SIG-M5 treated with dmso at 0.1 percent for 504 hours (cell line): ENCODE results near the gene CKAP2L.

Source experiments
- DNase-seq: peaks from one replicate; lab custom pipeline; 2025; ENCODE audit not compliant: unreplicated experiment; lab: John Stamatoyannopoulos, UW

Gene CKAP2L

DNA sequence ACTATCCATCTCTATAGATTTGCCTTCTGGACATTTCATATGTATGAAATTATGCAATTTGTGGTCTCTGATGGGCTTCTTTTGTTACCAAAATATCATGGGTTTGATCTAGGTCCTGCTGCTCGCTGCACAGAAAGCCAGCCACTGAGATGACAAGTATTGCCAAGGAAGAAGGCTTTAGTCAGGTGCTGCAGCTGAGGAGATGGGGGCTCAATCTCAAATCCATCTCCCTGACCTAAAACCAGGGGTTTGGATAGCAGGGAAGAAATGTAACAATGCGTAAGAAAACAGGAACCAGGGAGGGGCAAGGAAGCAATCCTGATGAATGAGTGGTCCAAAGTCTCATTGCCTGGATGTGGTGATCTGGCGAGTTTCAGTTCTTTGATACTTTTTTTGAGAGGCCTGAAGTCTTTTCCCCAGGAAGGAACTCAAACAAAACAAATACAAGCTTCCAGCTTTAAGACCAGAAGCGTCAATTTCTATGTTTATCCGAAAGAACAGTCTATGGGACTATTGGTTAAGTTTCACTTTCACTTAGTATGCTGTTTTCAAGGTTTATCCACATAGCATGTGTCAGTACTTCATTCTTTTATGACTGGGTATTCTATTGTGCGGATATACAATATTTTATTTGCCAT lies 3.4 kb upstream of the CKAP2L start:
- no peak for DNase-seq

GRCh38 chr2:112765251-112765650 lies 842 bp upstream of the CKAP2L start:
- no peak for DNase-seq

- no peak for DNase-seq
Observed at GRCh38 chr2:112762276-112762675, 2.1 kb downstream of the CKAP2L start.

DNA sequence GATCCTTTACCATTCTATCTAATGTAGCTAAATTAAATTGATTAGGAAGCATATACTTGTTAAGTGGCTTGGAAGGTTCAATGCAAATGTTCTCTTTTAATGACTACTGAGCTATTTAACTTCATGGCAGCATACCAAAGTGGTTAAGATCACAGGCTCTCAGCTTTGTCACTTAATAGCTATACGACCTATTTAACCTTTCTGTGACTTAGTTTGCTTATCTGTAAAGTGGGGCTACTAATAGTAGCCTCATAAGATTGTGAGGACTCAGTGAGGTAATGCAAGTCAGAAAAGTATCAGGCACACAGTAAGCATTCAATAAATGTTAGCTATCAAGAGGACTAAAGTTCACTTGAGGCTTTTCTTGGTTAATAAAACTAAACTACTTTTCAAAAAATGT lies 4.3 kb downstream of the CKAP2L start:
- no peak for DNase-seq

DNA sequence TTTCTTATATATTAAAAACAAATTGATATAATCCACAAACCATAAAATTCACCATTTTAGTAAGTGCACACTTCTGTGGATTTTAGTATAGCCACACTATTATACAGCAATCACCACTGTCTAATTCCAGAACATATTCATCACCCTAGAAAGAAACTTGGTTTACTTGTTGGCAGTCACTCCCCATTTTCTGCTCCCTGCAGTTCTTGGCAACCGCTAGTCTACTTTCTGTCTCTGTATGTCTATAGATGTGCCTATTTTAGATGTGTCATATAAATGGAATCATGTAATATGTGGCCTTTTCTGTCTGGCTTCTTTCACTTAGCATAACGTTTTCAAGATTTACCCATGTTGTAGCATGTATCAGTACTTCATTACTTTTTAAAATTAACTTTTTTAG lies 5.7 kb downstream of the CKAP2L start:
- DNase-seq: no peak

DNA sequence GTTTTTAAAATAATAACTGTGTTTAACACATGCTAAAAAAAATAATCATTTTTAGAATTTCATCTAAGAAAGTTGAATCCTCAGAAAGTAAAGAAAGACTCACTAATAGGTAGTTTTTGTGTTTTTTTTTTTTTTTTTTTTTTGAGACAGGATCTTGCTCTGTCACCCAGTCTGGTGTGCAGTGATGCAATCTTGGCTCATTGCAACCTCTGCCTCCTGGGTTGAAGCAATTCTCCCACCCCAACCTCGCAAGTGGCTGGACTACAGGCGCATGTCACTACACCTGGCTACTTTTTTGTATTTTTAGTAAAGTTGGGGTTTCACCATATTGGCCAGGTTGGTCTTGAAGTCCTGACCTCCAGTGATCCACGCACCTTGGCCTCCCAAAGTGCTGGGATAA lies 7.1 kb downstream of the CKAP2L start:
- no peak for DNase-seq

- no peak for DNase-seq
Observed at GRCh38 chr2:112756207-112756606, 8.2 kb downstream of the CKAP2L start.

DNA sequence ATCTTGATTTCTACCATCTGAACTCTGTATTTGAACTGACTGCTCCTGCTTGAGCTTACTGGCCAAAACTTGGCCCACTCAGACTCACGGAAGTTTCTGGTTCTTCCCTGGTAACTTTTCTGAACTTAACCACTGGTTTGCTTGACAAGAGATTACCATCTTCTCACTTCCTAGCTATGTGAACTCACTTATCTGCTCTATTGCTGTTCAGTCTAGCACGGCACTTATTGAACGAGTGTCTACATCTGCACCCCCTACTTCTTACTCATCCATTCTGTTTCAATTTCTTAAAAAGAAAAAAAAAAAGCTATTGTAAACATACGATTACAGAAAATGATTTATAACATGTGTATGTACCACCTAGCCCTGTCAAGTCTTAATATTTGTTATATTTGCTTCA lies 9.0 kb downstream of the CKAP2L start:
- no peak for DNase-seq

DNA sequence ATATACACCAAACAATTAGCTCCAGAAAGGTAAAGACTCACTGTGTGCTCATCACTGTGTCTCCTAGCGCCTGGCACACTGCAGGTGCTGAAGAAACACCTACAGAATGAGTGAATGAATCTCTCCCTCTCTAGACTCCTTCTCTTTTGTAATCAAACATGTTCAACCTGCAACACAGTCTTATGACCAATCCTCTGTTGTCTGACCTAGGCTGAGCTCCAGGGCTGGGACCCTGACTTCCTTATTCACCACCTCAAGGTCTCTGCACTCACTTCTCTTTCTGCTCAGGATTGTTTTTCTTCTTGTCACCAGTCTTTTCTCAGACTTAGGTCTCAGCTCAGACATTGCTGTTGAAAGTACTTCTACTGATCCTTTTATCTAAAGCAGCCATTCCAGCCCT lies 9.8 kb downstream of the CKAP2L start:
- DNase-seq: peak; percentile 16

DNA sequence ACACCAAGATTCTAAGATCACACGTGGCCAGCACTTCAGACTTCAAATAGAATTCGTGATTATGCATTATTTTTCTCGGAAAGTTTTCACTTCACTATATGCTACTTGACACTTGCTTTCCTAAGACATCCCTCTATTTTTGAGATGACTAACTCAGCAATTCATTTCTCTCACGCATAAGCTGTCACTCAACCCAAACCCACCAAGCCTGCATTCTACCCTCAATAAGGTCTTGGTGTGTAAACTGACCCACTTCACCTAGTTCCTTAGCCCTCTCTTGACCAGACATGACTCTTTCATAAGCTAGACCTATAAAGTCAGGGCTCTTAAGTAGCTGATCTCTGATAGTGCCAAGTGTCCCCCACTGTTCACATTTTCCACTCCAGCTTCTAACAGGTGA lies 11.7 kb downstream of the CKAP2L start:
- no peak for DNase-seq

DNA sequence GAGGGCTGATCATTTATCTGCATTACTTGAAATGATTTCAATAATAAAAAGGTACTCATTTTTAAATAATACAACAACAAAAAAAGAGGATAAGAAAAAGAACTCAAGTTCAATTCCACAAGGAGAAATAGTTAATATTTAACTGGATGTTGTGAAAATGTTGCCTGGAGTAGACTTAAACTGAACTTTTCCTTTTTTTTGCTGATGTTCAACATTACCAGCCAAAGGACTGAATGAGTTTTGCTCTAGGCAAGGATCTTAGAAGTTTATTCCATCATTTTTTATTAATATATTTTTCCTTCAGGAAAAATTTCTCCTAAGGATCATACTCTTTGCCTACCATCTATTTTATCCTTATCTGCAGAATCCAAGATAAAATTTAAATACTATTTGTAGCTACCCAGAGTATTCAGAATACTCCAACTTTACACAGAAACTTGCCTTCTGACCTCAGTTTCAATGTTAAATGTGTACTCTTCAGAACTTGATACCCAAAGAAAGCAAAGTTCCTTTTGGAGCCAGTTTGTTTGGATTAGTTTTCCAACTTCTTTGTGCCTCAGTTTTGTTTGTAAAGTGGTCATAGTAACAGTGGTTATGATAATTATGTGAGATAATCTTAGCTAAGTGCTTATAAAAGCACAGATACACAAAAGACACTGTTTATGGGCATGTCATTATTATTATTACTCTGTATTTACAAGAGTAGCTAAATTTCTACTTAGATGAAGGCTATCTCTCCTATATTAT lies 12.8 kb downstream of the CKAP2L start:
- DNase-seq: no peak

DNA sequence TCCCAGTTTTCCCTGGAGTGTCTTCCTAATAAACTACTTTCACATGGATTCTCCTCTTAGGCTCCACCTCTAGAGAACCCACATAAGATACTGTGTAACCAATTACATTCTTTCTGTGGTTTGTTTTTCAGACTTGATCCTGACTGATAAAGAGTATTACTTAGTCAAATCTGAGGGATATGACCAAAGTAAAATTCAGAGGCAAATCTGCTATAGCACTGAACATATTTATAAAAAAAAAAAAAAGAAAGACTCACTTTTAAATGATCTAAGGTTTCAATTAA lies 13.9 kb downstream of the CKAP2L start:
- DNase-seq: no peak

DNA sequence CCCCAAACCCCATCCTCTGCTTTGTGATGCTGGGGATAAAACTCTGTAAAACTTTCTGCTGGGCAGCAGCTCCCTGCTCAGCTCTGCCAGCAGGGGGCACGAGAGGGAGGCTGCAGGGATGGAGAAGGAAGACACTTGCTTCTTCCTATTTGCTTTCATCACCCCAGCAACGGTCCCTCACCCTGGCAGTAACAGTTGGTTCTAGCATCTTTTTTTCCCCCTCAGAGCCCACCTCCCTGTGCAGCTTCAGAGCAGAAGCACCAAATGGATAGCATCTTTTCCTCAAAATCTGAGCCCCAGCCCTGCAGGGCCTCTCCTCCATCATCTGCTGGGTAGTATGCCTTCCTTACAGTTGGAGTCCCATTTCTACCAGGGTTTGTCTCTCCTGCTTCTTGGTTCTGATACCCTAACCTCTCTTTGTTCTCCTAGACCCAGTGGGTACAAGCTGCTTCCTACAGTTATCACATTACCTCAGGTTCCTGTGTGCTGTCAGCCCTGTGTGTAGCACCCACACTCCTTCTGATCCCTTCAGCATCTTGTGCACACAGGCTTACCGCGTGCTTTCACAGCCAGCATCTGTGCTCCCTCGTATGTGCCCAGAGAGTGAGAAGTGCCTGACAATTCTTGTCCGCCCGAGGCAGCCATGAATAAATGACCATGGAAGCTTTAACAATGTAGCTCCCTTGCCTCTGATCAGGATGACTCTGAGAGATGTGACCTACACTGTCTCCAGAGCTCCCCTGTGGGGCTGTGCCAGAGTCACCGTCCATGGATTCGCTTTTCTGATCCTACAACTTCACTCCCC lies 14.5 kb downstream of the CKAP2L start:
- DNase-seq: peak; percentile 82

DNA sequence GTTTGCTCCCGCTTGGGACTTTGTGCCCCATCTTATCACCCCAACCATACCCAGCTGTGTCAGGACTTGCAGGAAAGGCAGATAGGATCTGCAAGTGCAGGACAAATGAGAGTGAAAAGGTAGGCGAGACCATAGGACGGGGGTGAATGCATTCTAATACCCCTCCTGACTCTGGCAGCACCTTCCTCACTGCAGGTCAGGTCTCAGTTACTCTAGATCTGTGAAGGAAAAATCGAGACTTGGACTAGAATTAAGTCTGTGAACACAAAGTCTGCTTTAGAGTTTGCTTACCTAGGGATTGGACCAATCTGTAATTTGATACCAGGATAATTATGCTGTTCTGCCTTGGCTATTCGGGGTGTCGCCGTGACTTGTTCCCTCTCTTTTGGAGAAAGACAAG lies 23.9 kb downstream of the CKAP2L start:
- no peak for DNase-seq

- no peak for DNase-seq
Observed at GRCh38 chr2:112737542-112738232, 26.7 kb downstream of the CKAP2L start.

GRCh38 chr2:112733871-112734270 lies 30.5 kb downstream of the CKAP2L start:
- DNase-seq: no peak

GRCh38 chr2:112733456-112733855 lies 31.0 kb downstream of the CKAP2L start:
- DNase-seq: no peak

GRCh38 chr2:112731479-112731878 lies 32.9 kb downstream of the CKAP2L start:
- no peak for DNase-seq

- no peak for DNase-seq
Observed at GRCh38 chr2:112730791-112731190, 33.6 kb downstream of the CKAP2L start.

DNA sequence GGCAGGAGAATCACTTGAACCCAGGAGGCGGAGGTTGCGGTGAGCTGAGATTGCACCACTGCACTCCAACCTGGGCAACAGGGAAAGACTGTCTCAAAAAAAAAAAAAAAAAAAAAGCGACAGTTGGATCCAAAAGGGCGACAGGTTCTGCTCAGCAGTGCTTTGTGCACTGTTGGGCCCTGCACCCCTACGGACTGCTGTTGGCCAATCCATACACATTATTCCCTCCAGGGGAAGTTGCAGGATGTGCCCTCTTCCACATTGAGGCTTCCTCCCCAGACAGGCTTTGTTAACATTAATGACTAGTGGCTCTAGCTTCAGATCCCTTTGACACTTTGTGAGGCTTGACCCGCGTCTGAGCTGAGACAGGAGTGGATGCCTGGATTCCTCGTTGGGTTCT lies 34.2 kb downstream of the CKAP2L start:
- no peak for DNase-seq

GRCh38 chr2:112728378-112729175 lies 35.8 kb downstream of the CKAP2L start:
- no peak for DNase-seq
